Skeletal muscle satellite cell (primary cell): ENCODE results near the gene WEE2.
A peak's percentile ranks its signal among the peaks of the same experiment; 100 is the strongest.

Source experiments
- H3K27me3 ChIP-seq: 2 replicates; pipeline ENCODE4 v1.7.0; 2013; ENCODE audit warnings: low read length; ENCODE audit not compliant: control insufficient read depth, insufficient read depth
- H3K36me3 ChIP-seq: 2 replicates; pipeline ENCODE4 v1.7.0; 2013; ENCODE audit warnings: mild to moderate bottlenecking, control low read depth, low read length; ENCODE audit not compliant: insufficient read depth
- H3K4me1 ChIP-seq: 2 replicates; pipeline ENCODE4 v1.7.0; 2013; ENCODE audit warnings: low read length; ENCODE audit not compliant: control insufficient read depth, insufficient read depth
- H3K4me2 ChIP-seq: 2 replicates; pipeline ENCODE4 v1.7.0; 2013; ENCODE audit warnings: mild to moderate bottlenecking, low read length
- H3K4me3 ChIP-seq: 2 replicates; pipeline ENCODE4 v1.7.0; 2013; ENCODE audit warnings: low read length
- H3K9ac ChIP-seq: 2 replicates; pipeline ENCODE4 v1.7.0; 2013; ENCODE audit warnings: mild to moderate bottlenecking, low read depth, low read length, moderate library complexity
- H3K9me3 ChIP-seq: replicated peaks from 2 replicates; pipeline ENCODE4 v1.7.0; 2013; ENCODE audit warnings: mild to moderate bottlenecking, control low read depth, low read length

The WEE2 gene

GRCh38 chr7:141693082-141693481 lies 15.1 kb upstream of the WEE2 start:
- Histone ChIP-seq H3K4me2 (no peak overlapping the region), H3K27me3 (no peaks in the 10 kb centered on the region), H3K9ac (no peak overlapping the region), H3K4me3 (no peak overlapping the region), H3K9me3 (no peaks in the 10 kb centered on the region), H3K4me1 (no peaks in the 10 kb centered on the region), H3K36me3 (no peaks in the 10 kb centered on the region)

- Histone ChIP-seq H3K4me2 (no peak overlapping the region), H3K4me3 (no peak overlapping the region), H3K9ac (no peak overlapping the region), H3K27me3 (no peaks in the 10 kb centered on the region), H3K4me1 (no peaks in the 10 kb centered on the region), H3K9me3 (no peaks in the 10 kb centered on the region), H3K36me3 (no peaks in the 10 kb centered on the region)
These were observed 12.3 kb upstream of the WEE2 start for GRCh38 chr7:141695803-141696289.

GRCh38 chr7:141696348-141696747 lies 11.8 kb upstream of the WEE2 start:
- Histone ChIP-seq H3K9me3 (no peaks in the 10 kb centered on the region), H3K4me3 (no peak overlapping the region), H3K4me2 (no peak overlapping the region), H3K4me1 (no peaks in the 10 kb centered on the region), H3K36me3 (no peaks in the 10 kb centered on the region), H3K27me3 (no peaks in the 10 kb centered on the region), H3K9ac (no peak overlapping the region)

- peaks cover 1% of the 10 kb centered on the region for H3K4me1 ChIP-seq
- H3K27me3 ChIP-seq: no peaks in the 10 kb centered on the region
- no peak overlapping the region for H3K4me3 ChIP-seq
- H3K9ac ChIP-seq: no peak overlapping the region
- H3K4me2 ChIP-seq: no peak overlapping the region
- no peaks in the 10 kb centered on the region for H3K9me3 ChIP-seq
- no peaks in the 10 kb centered on the region for H3K36me3 ChIP-seq
These were observed 10.8 kb upstream of the WEE2 start for GRCh38 chr7:141697211-141697871.

- Histone ChIP-seq H3K9me3 (no peaks in the 10 kb centered on the region), H3K4me3 (no peak overlapping the region), H3K36me3 (no peaks in the 10 kb centered on the region), H3K4me2 (no peak overlapping the region), H3K9ac (no peak overlapping the region), H3K27me3 (no peaks in the 10 kb centered on the region), H3K4me1 (peaks cover 3% of the 10 kb centered on the region)
These were observed 9.7 kb upstream of the WEE2 start for GRCh38 chr7:141698247-141699015.

GRCh38 chr7:141699860-141700259 lies 8.3 kb upstream of the WEE2 start:
- no peak overlapping the region for H3K9ac ChIP-seq
- peaks cover 8% of the 10 kb centered on the region for H3K4me1 ChIP-seq
- no peak overlapping the region for H3K4me2 ChIP-seq
- H3K4me3 ChIP-seq: no peak overlapping the region
- no peaks in the 10 kb centered on the region for H3K27me3 ChIP-seq
- H3K36me3 ChIP-seq: no peaks in the 10 kb centered on the region
- no peaks in the 10 kb centered on the region for H3K9me3 ChIP-seq

GRCh38 chr7:141700296-141700847 lies 7.8 kb upstream of the WEE2 start:
- no peaks in the 10 kb centered on the region for H3K9me3 ChIP-seq
- H3K27me3 ChIP-seq: no peaks in the 10 kb centered on the region
- no peak overlapping the region for H3K9ac ChIP-seq
- peaks cover 14% of the 10 kb centered on the region for H3K4me1 ChIP-seq
- no peaks in the 10 kb centered on the region for H3K36me3 ChIP-seq
- peak overlapping the region; percentile 70 for H3K4me2 ChIP-seq
- no peak overlapping the region for H3K4me3 ChIP-seq

GRCh38 chr7:141700848-141701371 lies 7.2 kb upstream of the WEE2 start:
- Histone ChIP-seq H3K36me3 (no peaks in the 10 kb centered on the region), H3K4me1 (peaks cover 15% of the 10 kb centered on the region), H3K4me2 (peak overlapping the region; percentile 70), H3K27me3 (no peaks in the 10 kb centered on the region), H3K4me3 (peak overlapping the region; percentile 59), H3K9me3 (no peaks in the 10 kb centered on the region), H3K9ac (no peak overlapping the region)

- peaks cover 15% of the 10 kb centered on the region for H3K4me1 ChIP-seq
- H3K4me3 ChIP-seq: peak overlapping the region; percentile 74
- H3K9ac ChIP-seq: peak overlapping the region; percentile 56
- no peaks in the 10 kb centered on the region for H3K36me3 ChIP-seq
- H3K27me3 ChIP-seq: no peaks in the 10 kb centered on the region
- H3K4me2 ChIP-seq: peak overlapping the region; percentile 87
- H3K9me3 ChIP-seq: no peaks in the 10 kb centered on the region
These were observed 6.6 kb upstream of the WEE2 start for GRCh38 chr7:141701489-141702046.

GRCh38 chr7:141702047-141702567 lies 6.0 kb upstream of the WEE2 start, which contains the start of gene DENND11:
Gene DENND11, minus strand, starts transcription at chr7:141702166. Its CDS starts 13 bp downstream, at chr7:141702153.
- Histone ChIP-seq H3K9ac (peak within 1 kb of the TSS; percentile 57), H3K4me2 (peak within 1 kb of the TSS; percentile 87), H3K4me3 (peak within 1 kb of the TSS; percentile 74), H3K4me1 (peaks cover 15% of the 10 kb centered on the region), H3K36me3 (no peaks in the 10 kb centered on the region), H3K27me3 (no peaks in the 10 kb centered on the region), H3K9me3 (no peaks in the 10 kb centered on the region)

GRCh38 chr7:141702892-141703291 lies 5.3 kb upstream of the WEE2 start:
- H3K4me1 ChIP-seq: peaks cover 15% of the 10 kb centered on the region
- no peak overlapping the region for H3K4me3 ChIP-seq
- no peak overlapping the region for H3K9ac ChIP-seq
- no peaks in the 10 kb centered on the region for H3K36me3 ChIP-seq
- H3K9me3 ChIP-seq: no peaks in the 10 kb centered on the region
- H3K27me3 ChIP-seq: no peaks in the 10 kb centered on the region
- H3K4me2 ChIP-seq: peak overlapping the region; percentile 87
